Suprapubic skin (tissue), 3 donors: ENCODE measurements around the gene LINS1.

Experiments
- CTCF ChIP-seq, 2 donors: fragments of 200-600 bp in 1 of 2; fragments of 450-650 bp in 1 of 2; sonication (generic) in 1 of 2; IDR thresholded peaks; one replicate each; pipeline ENCODE4 v1.5.1; 2016 to 2019; ENCODE audit warnings: antibody characterized with exemption in 2 of 2, mild to moderate bottlenecking in 1 of 2, moderate library complexity in 1 of 2
- POLR2AphosphoS5 ChIP-seq, 3 donors: sonication (generic); formaldehyde crosslinking; IDR thresholded peaks; one replicate each; pipeline ENCODE4 v1.6.1; 2017; ENCODE audit warnings: antibody characterized with exemption in 3 of 3

GRCh38 chr15:100560323-100560722, 41.7 kb downstream of the LINS1 start:
- no peak for TF ChIP-seq CTCF (IDR thresholded peaks at IDR 0.05)
- no peak for TF ChIP-seq POLR2AphosphoS5 (IDR thresholded peaks at IDR 0.05)
